ENCODE data around the gene MYBPHL.

The MYBPHL gene

DNA sequence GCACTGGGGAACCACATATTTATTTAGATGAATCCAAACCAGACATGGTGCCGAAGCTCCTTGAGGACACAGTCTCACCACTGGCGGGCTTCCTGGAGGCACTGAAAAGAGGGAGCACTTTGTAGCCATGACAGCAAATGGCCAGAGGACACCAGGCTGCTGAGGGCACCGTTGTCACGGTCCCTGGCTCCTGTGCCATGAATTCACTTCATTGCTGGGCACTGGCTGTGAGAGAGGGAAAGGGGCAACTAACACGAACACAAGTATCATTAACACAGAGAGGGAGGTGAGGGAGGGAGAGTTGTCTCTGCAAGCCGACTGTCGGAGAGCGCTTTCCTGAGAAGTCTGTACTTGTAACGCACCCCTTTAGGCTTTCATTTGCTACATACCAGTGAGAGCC is 14.4 kb downstream of the MYBPHL start:
- TF ChIP-seq SIN3A (IDR thresholded peaks at IDR 0.05; ENCODE audit: borderline replicate concordance, insufficient read depth, low read length) (no peak), FOXP2 (optimal IDR thresholded peaks at IDR 0.05; ENCODE audit: borderline replicate concordance, extremely low read depth, extremely low read length, insufficient read depth) (no peak), TAF1 (IDR thresholded peaks at IDR 0.05; ENCODE audit: borderline replicate concordance, insufficient read depth, low read length) (no peak), POLR2AphosphoS5 (IDR thresholded peaks at IDR 0.05; ENCODE audit: low read depth, low read length) (no peak)
- TF ChIP-seq, protein P1, sequence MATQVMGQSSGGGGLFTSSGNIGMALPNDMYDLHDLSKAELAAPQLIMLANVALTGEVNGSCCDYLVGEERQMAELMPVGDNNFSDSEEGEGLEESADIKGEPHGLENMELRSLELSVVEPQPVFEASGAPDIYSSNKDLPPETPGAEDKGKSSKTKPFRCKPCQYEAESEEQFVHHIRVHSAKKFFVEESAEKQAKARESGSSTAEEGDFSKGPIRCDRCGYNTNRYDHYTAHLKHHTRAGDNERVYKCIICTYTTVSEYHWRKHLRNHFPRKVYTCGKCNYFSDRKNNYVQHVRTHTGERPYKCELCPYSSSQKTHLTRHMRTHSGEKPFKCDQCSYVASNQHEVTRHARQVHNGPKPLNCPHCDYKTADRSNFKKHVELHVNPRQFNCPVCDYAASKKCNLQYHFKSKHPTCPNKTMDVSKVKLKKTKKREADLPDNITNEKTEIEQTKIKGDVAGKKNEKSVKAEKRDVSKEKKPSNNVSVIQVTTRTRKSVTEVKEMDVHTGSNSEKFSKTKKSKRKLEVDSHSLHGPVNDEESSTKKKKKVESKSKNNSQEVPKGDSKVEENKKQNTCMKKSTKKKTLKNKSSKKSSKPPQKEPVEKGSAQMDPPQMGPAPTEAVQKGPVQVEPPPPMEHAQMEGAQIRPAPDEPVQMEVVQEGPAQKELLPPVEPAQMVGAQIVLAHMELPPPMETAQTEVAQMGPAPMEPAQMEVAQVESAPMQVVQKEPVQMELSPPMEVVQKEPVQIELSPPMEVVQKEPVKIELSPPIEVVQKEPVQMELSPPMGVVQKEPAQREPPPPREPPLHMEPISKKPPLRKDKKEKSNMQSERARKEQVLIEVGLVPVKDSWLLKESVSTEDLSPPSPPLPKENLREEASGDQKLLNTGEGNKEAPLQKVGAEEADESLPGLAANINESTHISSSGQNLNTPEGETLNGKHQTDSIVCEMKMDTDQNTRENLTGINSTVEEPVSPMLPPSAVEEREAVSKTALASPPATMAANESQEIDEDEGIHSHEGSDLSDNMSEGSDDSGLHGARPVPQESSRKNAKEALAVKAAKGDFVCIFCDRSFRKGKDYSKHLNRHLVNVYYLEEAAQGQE (IDR thresholded peaks at IDR 0.05; ENCODE audit: insufficient read depth in 1 of 2, low read depth in 2 of 2, low read length in 2 of 2): no peak

DNA sequence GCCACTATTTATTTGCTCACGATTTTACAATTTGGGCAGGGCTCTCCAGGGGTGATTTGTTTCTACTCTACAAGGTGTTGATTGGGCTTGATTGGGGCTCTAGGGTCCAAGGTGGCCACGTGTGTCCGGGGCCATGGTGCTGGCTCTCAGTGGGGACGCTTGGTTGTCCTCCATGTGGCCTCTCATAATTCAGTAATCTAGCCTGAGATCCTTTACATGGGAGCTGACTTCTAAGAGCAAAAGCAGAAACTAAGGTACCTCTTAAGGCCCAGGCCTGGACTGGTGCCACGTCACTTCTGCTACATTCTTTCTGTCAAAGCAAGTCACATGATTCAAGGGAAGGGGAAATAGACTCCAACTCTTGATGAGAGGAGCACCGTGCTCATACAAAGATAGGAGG is 15.8 kb downstream of the MYBPHL start:
- TF ChIP-seq, protein P1 (IDR thresholded peaks at IDR 0.05; ENCODE audit: insufficient read depth in 1 of 2, low read depth in 2 of 2, low read length in 2 of 2): no peak

DNA sequence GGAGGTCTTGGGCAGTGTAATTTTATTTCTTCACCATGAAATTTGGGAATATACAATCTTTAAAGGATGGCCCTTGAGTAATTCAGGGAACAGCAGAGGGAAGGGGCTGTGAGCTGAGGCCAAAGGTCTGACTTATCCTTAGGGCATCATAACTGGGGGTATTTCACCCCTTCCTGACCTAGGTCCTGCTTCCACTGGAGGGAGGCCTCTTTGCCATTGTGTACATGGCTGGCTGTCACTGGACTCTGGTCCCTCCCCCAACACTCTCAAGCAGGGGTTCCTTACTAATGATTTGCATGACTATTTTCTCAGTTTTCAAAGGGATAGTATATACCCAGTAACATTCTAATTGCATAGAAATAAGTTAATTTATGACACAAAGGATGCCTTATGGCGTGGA is 16.7 kb downstream of the MYBPHL start:
- TF ChIP-seq SIN3A (IDR thresholded peaks at IDR 0.05; ENCODE audit: borderline replicate concordance, insufficient read depth, low read length) (no peak), POLR2AphosphoS5 (IDR thresholded peaks at IDR 0.05; ENCODE audit: low read depth, low read length) (no peak), FOXP2 (optimal IDR thresholded peaks at IDR 0.05; ENCODE audit: borderline replicate concordance, extremely low read depth, extremely low read length, insufficient read depth) (no peak), TAF1 (IDR thresholded peaks at IDR 0.05; ENCODE audit: borderline replicate concordance, insufficient read depth, low read length) (no peak)
- TF ChIP-seq, protein P1 (IDR thresholded peaks at IDR 0.05; ENCODE audit: insufficient read depth in 1 of 2, low read depth in 2 of 2, low read length in 2 of 2): no peak

DNA sequence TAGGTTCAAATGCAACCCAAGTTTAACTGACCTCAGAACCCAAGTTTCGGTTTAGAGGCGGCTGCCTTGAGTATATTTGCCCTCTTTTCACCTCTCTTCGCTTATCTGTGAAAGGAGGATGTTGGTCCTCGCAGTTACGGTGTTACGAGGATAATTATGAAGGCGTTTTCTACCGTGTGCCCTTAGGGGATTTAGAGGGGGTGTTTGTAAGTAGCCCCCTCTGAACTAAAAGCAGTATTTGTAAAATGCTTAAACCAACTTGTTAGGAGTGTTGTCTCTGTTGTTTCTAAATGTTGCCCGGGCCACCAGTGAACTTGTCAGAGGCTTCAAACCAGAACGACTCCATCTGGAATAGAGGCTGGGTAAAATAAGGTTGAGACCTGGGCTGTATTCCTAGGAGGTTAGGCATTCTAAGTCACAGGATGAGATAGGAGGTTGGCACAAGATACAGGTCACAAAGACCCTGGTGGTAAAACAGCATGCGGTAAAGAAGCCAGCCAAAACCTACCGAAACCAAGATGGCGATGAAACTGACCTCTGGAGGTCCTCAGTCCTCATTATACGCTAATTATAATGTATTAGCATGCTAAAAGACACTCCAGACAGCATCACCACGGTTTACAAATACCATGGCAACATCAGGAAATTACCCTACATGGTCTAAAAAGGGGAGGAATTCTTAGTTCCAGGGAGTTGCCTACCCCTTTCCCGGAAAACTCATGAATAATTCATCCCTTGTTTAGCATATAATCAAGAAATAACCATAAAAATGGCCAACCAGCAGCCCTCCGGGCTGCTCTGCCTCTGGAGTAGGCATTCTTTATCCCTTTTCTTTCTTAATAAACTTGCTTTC is 22.8 kb downstream of the MYBPHL start:
- TF ChIP-seq FOXP2 (optimal IDR thresholded peaks at IDR 0.05; ENCODE audit: borderline replicate concordance, extremely low read depth, extremely low read length, insufficient read depth) (no peak), TAF1 (IDR thresholded peaks at IDR 0.05; ENCODE audit: borderline replicate concordance, insufficient read depth, low read length) (no peak), POLR2AphosphoS5 (IDR thresholded peaks at IDR 0.05; ENCODE audit: low read depth, low read length) (no peak), SIN3A (IDR thresholded peaks at IDR 0.05; ENCODE audit: borderline replicate concordance, insufficient read depth, low read length) (no peak)
- TF ChIP-seq, protein P1 (IDR thresholded peaks at IDR 0.05; ENCODE audit: insufficient read depth in 1 of 2, low read depth in 2 of 2, low read length in 2 of 2): no peak
